ENCODE data around the gene PRR13. TPM values are rescaled to one million over a fixed set of nuclear protein-coding genes. Genes with fewer than 3 reads are reported as not detected.

The PRR13 gene
- total and polyA plus RNA-seq, 2 of the 8 experiments (the other 6 are each of a cell fraction or from before 2014, with no cell fraction given) = 82.9 to 185 TPM

DNA sequence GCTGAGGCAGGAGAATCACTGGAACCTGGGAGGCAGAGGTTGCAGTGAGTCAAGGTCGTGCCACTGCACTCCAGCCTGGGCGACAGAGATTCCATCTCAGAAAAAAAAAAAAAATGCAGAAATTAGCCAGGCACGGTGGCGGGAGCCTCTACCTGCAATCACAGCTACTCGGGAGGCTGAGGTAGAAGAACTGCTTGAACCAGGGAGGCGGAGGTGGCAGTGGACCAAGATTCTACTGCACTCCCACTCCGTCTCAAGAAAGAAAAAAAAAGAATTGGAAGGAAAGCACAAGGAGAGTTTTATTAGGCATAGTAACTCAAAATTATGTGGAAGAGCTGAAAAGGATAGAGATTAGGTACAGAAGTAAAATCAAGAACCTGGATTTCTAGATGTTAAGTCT, 38.7 kb upstream of the PRR13 start:
- Histone ChIP-seq H4K91ac (replicated peaks; ENCODE audit: insufficient read length, low read length) (no peak overlapping the region), H3K36me3 (ENCODE audit: control insufficient read depth in 2 of 4, insufficient read depth in 4 of 4, low read length in 3 of 4) (peaks cover 0 to 12% (median 5%) of the 10 kb centered on the region in 4 experiments; a peak in 2 of 8 replicates), H3K4me2 (ENCODE audit: insufficient read depth in 1 of 2, low read depth in 2 of 2, low read length in 2 of 2) (no peak overlapping the region), H2AK5ac (ENCODE audit: low read depth, low read length) (no peak overlapping the region), H2BK12ac (ENCODE audit: low read depth, low read length) (no peak overlapping the region), H3K79me2 (ENCODE audit: control insufficient read depth in 1 of 2, insufficient read depth in 2 of 2, low read length in 2 of 2) (peaks cover 0 to 16% of the 10 kb centered on the region in 2 experiments; a peak in 2 of 4 replicates), H3K23me2 (ENCODE audit: low read depth, low read length) (no peaks in the 10 kb centered on the region), H3K14ac (ENCODE audit: insufficient read length) (no peak overlapping the region), H3K56ac (replicated peaks; ENCODE audit: insufficient read length, low read depth, low read length) (no peak overlapping the region), H4K5ac (ENCODE audit: insufficient read length, low read depth, low read length) (no peak overlapping the region), H3K27me3 (replicated peaks in 1 of 4; ENCODE audit: control insufficient read depth in 3 of 4, extremely low read depth in 1 of 4, insufficient read depth in 3 of 4, low read length in 3 of 4) (no peaks in the 10 kb centered on the region), H3K4me1 (replicated peaks in 1 of 4; ENCODE audit: control insufficient read depth in 3 of 4, insufficient read depth in 4 of 4, low read length in 3 of 4) (no peaks in the 10 kb centered on the region), H4K20me1 (replicated peaks in 1 of 2; ENCODE audit: control insufficient read depth in 1 of 2, insufficient read depth in 2 of 2, low read length in 2 of 2) (no peaks in the 10 kb centered on the region), H3K18ac (ENCODE audit: extremely low read depth, low read length) (no peak overlapping the region), H3K23ac (ENCODE audit: insufficient read length) (no peak overlapping the region), H3K79me1 (ENCODE audit: low read depth, low read length) (no peaks in the 10 kb centered on the region), H3K27ac (ENCODE audit: low read depth, low read length) (no peak overlapping the region), H2BK120ac (replicated peaks; ENCODE audit: low read depth, low read length) (no peak overlapping the region), H2BK15ac (ENCODE audit: low read length) (no peak overlapping the region), H2BK5ac (ENCODE audit: low read depth, low read length) (no peak overlapping the region), H2BK20ac (ENCODE audit: low read length) (no peak overlapping the region), H3K4ac (replicated peaks; ENCODE audit: insufficient read length, low read depth, low read length) (no peak overlapping the region), H4K8ac (ENCODE audit: extremely low read depth, insufficient read depth, low read length) (no peak overlapping the region), H2AFZ (ENCODE audit: low read length) (no peak overlapping the region), H3K4me3 (ENCODE audit: extremely low read depth in 1 of 4, insufficient read depth in 2 of 4, low read depth in 3 of 4, low read length in 4 of 4) (no peak overlapping the region), H3K9me3 (ENCODE audit: insufficient read depth in 2 of 2, low read depth in 1 of 2, low read length in 1 of 2) (no peaks in the 10 kb centered on the region), H3K9ac (replicated peaks in 1 of 4; ENCODE audit: extremely low read depth in 1 of 4, low read depth in 3 of 4, low read length in 3 of 4) (no peak overlapping the region)
- POLR2A ChIA-PET (ENCODE audit: partially characterized antibody) = interaction anchor here (0.8 to 1.9 kb wide), 3 partner anchors 9 to 70 kb away, joined by 3 to 5 read pairs (median 3); no protein-coding TSS in a partner anchor
- FAIRE-seq = no peak
- DNase-seq (ENCODE audit: low read depth in 1 of 2, low spot score in 2 of 2) = no peak
- WGBS, 2 experiments (ENCODE audit: extremely low coverage in 1 of 2, insufficient coverage in 1 of 2, insufficient read length in 1 of 2, insufficient replicate concordance in 2 of 2, low coverage in 1 of 2, low lambda C conversion rate in 2 of 2, missing lambda C conversion rate in 1 of 2) = 98% methylated on average over 5 of the region's 7 CpGs; no CpG with 5 or more reads in 1 of the 2 experiments
- CTCF ChIA-PET (ENCODE audit: partially characterized antibody) = interaction anchor here (6.3 kb wide), 1 partner anchor 18 kb away, joined by 30 read pairs; no protein-coding TSS in a partner anchor
- no peak for TF ChIP-seq TBP (IDR thresholded peaks at IDR 0.05; ENCODE audit: low read depth, low read length)
- no peak for TF ChIP-seq TCF12 (IDR thresholded peaks at IDR 0.05; ENCODE audit: low read depth, low read length)
- no peak for TF ChIP-seq BACH1 (IDR thresholded peaks at IDR 0.05; ENCODE audit: low read length)
- TF ChIP-seq, protein P1, sequence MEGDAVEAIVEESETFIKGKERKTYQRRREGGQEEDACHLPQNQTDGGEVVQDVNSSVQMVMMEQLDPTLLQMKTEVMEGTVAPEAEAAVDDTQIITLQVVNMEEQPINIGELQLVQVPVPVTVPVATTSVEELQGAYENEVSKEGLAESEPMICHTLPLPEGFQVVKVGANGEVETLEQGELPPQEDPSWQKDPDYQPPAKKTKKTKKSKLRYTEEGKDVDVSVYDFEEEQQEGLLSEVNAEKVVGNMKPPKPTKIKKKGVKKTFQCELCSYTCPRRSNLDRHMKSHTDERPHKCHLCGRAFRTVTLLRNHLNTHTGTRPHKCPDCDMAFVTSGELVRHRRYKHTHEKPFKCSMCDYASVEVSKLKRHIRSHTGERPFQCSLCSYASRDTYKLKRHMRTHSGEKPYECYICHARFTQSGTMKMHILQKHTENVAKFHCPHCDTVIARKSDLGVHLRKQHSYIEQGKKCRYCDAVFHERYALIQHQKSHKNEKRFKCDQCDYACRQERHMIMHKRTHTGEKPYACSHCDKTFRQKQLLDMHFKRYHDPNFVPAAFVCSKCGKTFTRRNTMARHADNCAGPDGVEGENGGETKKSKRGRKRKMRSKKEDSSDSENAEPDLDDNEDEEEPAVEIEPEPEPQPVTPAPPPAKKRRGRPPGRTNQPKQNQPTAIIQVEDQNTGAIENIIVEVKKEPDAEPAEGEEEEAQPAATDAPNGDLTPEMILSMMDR (IDR thresholded peaks at IDR 0.05; ENCODE audit: control extremely low read depth in 1 of 3, insufficient read depth in 1 of 3, low read depth in 1 of 3, low read length in 3 of 3) = no peak
- TF ChIP-seq PHF8 (conservative IDR thresholded peaks at IDR 0.05; ENCODE audit: low read depth, low read length) = no peak
- no peak for TF ChIP-seq POLR2A (IDR thresholded peaks at IDR 0.05; ENCODE audit: control extremely low read depth in 1 of 2, low read depth in 2 of 2, low read length in 2 of 2)
- TF ChIP-seq SP2 (IDR thresholded peaks at IDR 0.05; ENCODE audit: low read length) = no peak
- no peak for TF ChIP-seq CBX8 (IDR thresholded peaks at IDR 0.05; ENCODE audit: borderline replicate concordance, low read depth, low read length)
- no peak for TF ChIP-seq KDM1A (IDR thresholded peaks at IDR 0.05; ENCODE audit: borderline replicate concordance, low read length)
- TF ChIP-seq ASH2L (IDR thresholded peaks at IDR 0.05; ENCODE audit: low read length) = no peak
- TF ChIP-seq, protein P2, sequence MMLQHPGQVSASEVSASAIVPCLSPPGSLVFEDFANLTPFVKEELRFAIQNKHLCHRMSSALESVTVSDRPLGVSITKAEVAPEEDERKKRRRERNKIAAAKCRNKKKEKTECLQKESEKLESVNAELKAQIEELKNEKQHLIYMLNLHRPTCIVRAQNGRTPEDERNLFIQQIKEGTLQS (IDR thresholded peaks at IDR 0.05; ENCODE audit: insufficient read depth, low read depth, low read length) = no peak
- no peak for TF ChIP-seq TEAD4 (IDR thresholded peaks at IDR 0.05; ENCODE audit: low read depth, low read length)
